HepG2 (cell line): ENCODE data around the gene NR5A2. TPM values are rescaled to one million over a fixed set of nuclear protein-coding genes. Genes with fewer than 3 reads are reported as not detected.
A peak's percentile ranks its signal among the peaks of the same experiment; 100 is the strongest.

Source experiments
- ATAC-seq: fragments of 200-7000 bp; cut with Tn5 transposase; 3 replicates; pipeline ENCODE4 v1.9.1; 2020; ENCODE audit warnings: mild to moderate bottlenecking, moderate library complexity
- BruUV-seq: library from RNA; stranded (reverse); fragments of 400-500 nt; replicated peaks from 2 replicates; lab custom pipeline; 2021; lab: Mats Ljungman, UMichigan
- CTCF ChIA-PET: fragments of 300-600 bp; formaldehyde crosslinking; extraction: SDS; loops from one replicate; lab custom pipeline; 2021; ENCODE audit warnings: low total read pairs, inconsistent platforms, low intra/inter-chr PET ratio; lab: Yijun Ruan, JAX
- POLR2A ChIA-PET: fragments of 350-600 bp; sonication (Branson Sonifier 250); formaldehyde crosslinking; loops from one replicate; lab custom pipeline; 2020; ENCODE audit warnings: antibody characterized with exemption, inconsistent platforms; lab: Yijun Ruan, JAX
- DNase-seq: peaks from one replicate; pipeline ENCODE4 v3.0.0-alpha.2; 2015; ENCODE audit warnings: low spot score
- FAIRE-seq: peaks from 3 replicates; lab custom pipeline; 2011; peaks lifted over from hg19 to GRCh38; lab: Jason Lieb, UNC
- H2AFZ ChIP-seq: one replicate; pipeline ENCODE4 v1.6.1; 2011; ENCODE audit warnings: low read length, inconsistent platforms
- H3K27ac ChIP-seq: fragments of 300-600 bp; 3 replicates; pipeline ENCODE4 v1.8.0; 2011; ENCODE audit warnings: mixed run types, mild to moderate bottlenecking, mixed read lengths, low read length, inconsistent platforms; ENCODE audit not compliant: insufficient read depth; ENCODE audit errors: extremely low read length
- H3K27me3 ChIP-seq, 2 experiments: fragments of 200-600 bp in 1 of 2; 2 replicates in 1 of 2; 3 replicates in 1 of 2; pipeline versions ENCODE4 v1.6.0 to v1.8.0; 2011; ENCODE audit warnings: low read length in 2 of 2, mild to moderate bottlenecking in 2 of 2, moderate library complexity in 2 of 2, inconsistent platforms in 1 of 2; ENCODE audit not compliant: insufficient read depth in 2 of 2, control insufficient read depth in 1 of 2
- H3K36me3 ChIP-seq, 2 experiments: fragments of 200-600 bp in 1 of 2; replicated peaks in 1 of 2; 2 replicates in 1 of 2; 3 replicates in 1 of 2; pipeline versions ENCODE4 v1.5.1 to v1.8.0; 2011; ENCODE audit warnings: low read length in 2 of 2, inconsistent platforms in 1 of 2; ENCODE audit not compliant: insufficient read depth in 2 of 2, control insufficient read depth in 1 of 2
- H3K4me1 ChIP-seq: 2 replicates; pipeline ENCODE4 v1.5.1; 2012; ENCODE audit warnings: low read length, inconsistent platforms; ENCODE audit not compliant: insufficient read depth
- H3K4me2 ChIP-seq: 2 replicates; pipeline ENCODE4 v1.6.0; 2011; ENCODE audit warnings: low read depth, low read length, inconsistent platforms
- H3K4me3 ChIP-seq, 3 experiments: fragments of 200-600 bp in 1 of 3; sonication (generic), shearing (Covaris generic) in 1 of 3; replicated peaks in 1 of 3; 2 replicates each; pipeline ENCODE4 v1.5.1; 2011 to 2016; ENCODE audit warnings: low read length in 3 of 3, inconsistent platforms in 2 of 3, low read depth in 2 of 3, mild to moderate bottlenecking in 2 of 3, control low read depth in 1 of 3, mixed read lengths in 1 of 3; ENCODE audit not compliant: insufficient read depth in 1 of 3
- H3K79me2 ChIP-seq: one replicate; pipeline ENCODE4 v1.6.1; 2011; ENCODE audit warnings: low read length, inconsistent platforms; ENCODE audit not compliant: insufficient read depth
- H3K9ac ChIP-seq: 2 replicates; pipeline ENCODE4 v1.6.0; 2011; ENCODE audit warnings: mild to moderate bottlenecking, low read depth, low read length, inconsistent platforms; ENCODE audit not compliant: insufficient read depth
- H3K9me3 ChIP-seq: 2 replicates; pipeline ENCODE4 v1.5.1; 2012; ENCODE audit warnings: mild to moderate bottlenecking, low read length
- H4K20me1 ChIP-seq: 2 replicates; pipeline ENCODE4 v1.6.0; 2011; ENCODE audit warnings: inconsistent platforms, mild to moderate bottlenecking, low read length, moderate library complexity; ENCODE audit not compliant: insufficient read depth
- AGO2 ChIP-seq: fragments of 200-400 bp; formaldehyde crosslinking; optimal IDR thresholded peaks from 2 replicates; pipeline ENCODE3; 2017; ENCODE audit warnings: mild to moderate bottlenecking, low read depth, low read length, moderate library complexity
- ATF7 ChIP-seq, 2 experiments: fragments of 450-650 bp in 1 of 2; sonication (generic) in 1 of 2; formaldehyde crosslinking in 1 of 2; IDR thresholded peaks; 2 replicates each; pipeline versions ENCODE4 v1.4.0 to v1.6.1; 2016 to 2020; ENCODE audit warnings: antibody characterized with exemption in 1 of 2, mild to moderate bottlenecking in 1 of 2, missing genetic modification reagents in 1 of 2
- DRAP1 ChIP-seq: IDR thresholded peaks from 2 replicates; pipeline ENCODE4 v1.6.1; 2016; ENCODE audit warnings: missing genetic modification reagents, missing compliant biosample characterization
- EZH2 ChIP-seq: conservative IDR thresholded peaks from 2 replicates; pipeline ENCODE4 v1.6.1; 2012; ENCODE audit warnings: mild to moderate bottlenecking, low read depth, low read length, moderate library complexity
- HMGXB4 ChIP-seq, 2 experiments: sonication (generic) in 1 of 2; formaldehyde crosslinking in 1 of 2; IDR thresholded peaks; 2 replicates each; pipeline versions ENCODE4 v1.4.0 to v1.6.1; 2018 to 2020; ENCODE audit warnings: missing genetic modification reagents in 2 of 2, borderline replicate concordance in 1 of 2, low read depth in 1 of 2, mild to moderate bottlenecking in 1 of 2, missing biosample characterization in 1 of 2
- MED13 ChIP-seq: sonication (generic); formaldehyde crosslinking; IDR thresholded peaks from 2 replicates; pipeline ENCODE4 v1.5.0; 2020; ENCODE audit warnings: missing genetic modification reagents
- TBP ChIP-seq: sonication (generic); formaldehyde crosslinking; IDR thresholded peaks from 2 replicates; pipeline ENCODE4 v1.5.0; 2020; ENCODE audit warnings: missing genetic modification reagents
- ZBTB21 ChIP-seq: sonication (generic); formaldehyde crosslinking; IDR thresholded peaks from 2 replicates; pipeline ENCODE4 v1.4.0; 2020; ENCODE audit warnings: missing genetic modification reagents
- ZNF251 ChIP-seq: sonication (generic); formaldehyde crosslinking; IDR thresholded peaks from 2 replicates; pipeline ENCODE4 v1.9.0; 2021; ENCODE audit warnings: mild to moderate bottlenecking, missing genetic modification reagents
- ZNF501 ChIP-seq: sonication (generic); formaldehyde crosslinking; IDR thresholded peaks from 2 replicates; pipeline ENCODE4 v1.5.1; 2020; ENCODE audit warnings: mild to moderate bottlenecking, moderate library complexity, missing genetic modification reagents
- ZNF615 ChIP-seq: sonication (generic); formaldehyde crosslinking; IDR thresholded peaks from 2 replicates; pipeline ENCODE4 v1.5.0; 2020; ENCODE audit warnings: mild to moderate bottlenecking, missing genetic modification reagents, borderline replicate concordance
- ZNF761 ChIP-seq: sonication (generic); formaldehyde crosslinking; conservative IDR thresholded peaks from 2 replicates; pipeline ENCODE4 v1.4.0; 2020; ENCODE audit warnings: mild to moderate bottlenecking, missing genetic modification reagents
- ZNF775 ChIP-seq: sonication (generic); formaldehyde crosslinking; IDR thresholded peaks from 2 replicates; pipeline ENCODE4 v1.4.0; 2020; ENCODE audit warnings: missing genetic modification reagents, mild to moderate bottlenecking, moderate library complexity, borderline replicate concordance
- ZNF781 ChIP-seq: sonication (generic); formaldehyde crosslinking; IDR thresholded peaks from 2 replicates; pipeline ENCODE4 v1.5.1; 2020; ENCODE audit warnings: borderline replicate concordance, mild to moderate bottlenecking, missing genetic modification reagents; ENCODE audit errors: not compliant biosample characterization
- WGBS: methylation state at CpG from one replicate; pipeline ENCODE4 v1.1.6; 2017; ENCODE audit warnings: low lambda C conversion rate; 5-methylcytosine and 5-hydroxymethylcytosine counted together
- in situ Hi-C: cut with HindIII; loops from 2 replicates; pipeline ENCODE4 v1.10.0; 2017; ENCODE audit warnings: low pct_unique_long_range_greater_than_20kb; ENCODE audit not compliant: extremely low pct_ligation_motif_present
- intact Hi-C: fragments of 100-400 bp; cut with micrococcal nuclease; formaldehyde crosslinking; loops from one replicate; pipeline ENCODE4 v1.10.0; 2022; ENCODE audit not compliant: unreplicated experiment
- polyA plus RNA-seq, 8 experiments: library from polyadenylated mRNA; depleted of rRNA in 3 of 8; stranded (reverse) in 7 of 8; unstranded in 1 of 8; fragments of >200 nt; fragmentation: Illumina TruSeq in 4 of 8; extraction: Trizol in 4 of 8; gene quantifications; 2 replicates each; pipeline versions ENCODE4 v1.2.1 to v1.2.3, GENCODE V29; 2011 to 2016; ENCODE audit warnings: low read depth in 4 of 8, missing spikeins in 1 of 8, mixed read lengths in 1 of 8; ENCODE audit not compliant: insufficient read depth in 1 of 8
- total RNA-seq, 5 experiments: library from RNA; depleted of rRNA; stranded (reverse); fragments of >200 nt; fragmentation: Illumina TruSeq; extraction: Trizol; gene quantifications; 2 replicates each; pipeline ENCODE4 v1.2.3, GENCODE V29; 2016; ENCODE audit warnings: low read depth in 1 of 5
- TF ChIP-seq, protein P1 (sequence below): sonication (generic); formaldehyde crosslinking; IDR thresholded peaks from 2 replicates; pipeline ENCODE4 v1.4.0; 2020; ENCODE audit warnings: mild to moderate bottlenecking, missing genetic modification reagents

Gene NR5A2
- total and polyA plus RNA-seq, 2 of the 13 experiments (the other 11 are each of a cell fraction or from before 2014, with no cell fraction given): 0.24 to 2.8 TPM

GRCh38 chr1:200147742-200148141, 120.2 kb downstream of the NR5A2 start:
- BruUV-seq: no TSS peak
- Histone ChIP-seq H3K36me3 (no peaks in the 10 kb centered on the region), H3K27me3 (no peaks in the 10 kb centered on the region), H3K4me3 (no peak overlapping the region), H3K9me3 (no peaks in the 10 kb centered on the region), H2AFZ (no peak overlapping the region), H3K79me2 (no peaks in the 10 kb centered on the region), H4K20me1 (no peaks in the 10 kb centered on the region), H3K4me1 (no peaks in the 10 kb centered on the region), H3K27ac (no peak overlapping the region), H3K9ac (no peak overlapping the region), H3K4me2 (no peak overlapping the region)
- no peak for DNase-seq
- FAIRE-seq: no peak
- intact Hi-C loops: no loop called here
- ChIA-PET CTCF (no interaction called here), POLR2A (no interaction called here)
- in situ Hi-C loops: no loop called here
- 97% methylated on average over 13 of the region's 40 CpGs for WGBS
- TF ChIP-seq DRAP1 (CRISPR knock-in tag) (no peak), AGO2 (peak; percentile 20)
- ATAC-seq: no peak

- FAIRE-seq (no peak), DNase-seq (no peak), ATAC-seq (no peak)
- Histone ChIP-seq H3K9me3 (no peaks in the 10 kb centered on the region), H3K9ac (no peak overlapping the region), H3K79me2 (no peaks in the 10 kb centered on the region), H3K4me1 (no peaks in the 10 kb centered on the region), H2AFZ (no peak overlapping the region), H4K20me1 (no peaks in the 10 kb centered on the region), H3K4me2 (no peak overlapping the region), H3K4me3 (no peak overlapping the region), H3K36me3 (no peaks in the 10 kb centered on the region), H3K27ac (no peak overlapping the region), H3K27me3 (no peaks in the 10 kb centered on the region)
- CTCF ChIA-PET: no interaction called here
- no TSS peak for BruUV-seq
- POLR2A ChIA-PET: no interaction called here
- no peak for TF ChIP-seq ATF7 (IDR thresholded peaks at IDR 0.05)
- no peak for TF ChIP-seq ATF7 (CRISPR knock-in tag; IDR thresholded peaks at IDR 0.05)
- no peak for TF ChIP-seq EZH2
- TF ChIP-seq ZBTB21: no peak
- TF ChIP-seq ZNF251 (CRISPR knock-in tag): no peak
- no peak for TF ChIP-seq HMGXB4 (CRISPR knock-in tag; IDR thresholded peaks at IDR 0.05; ENCODE audit: borderline replicate concordance in 1 of 2, low read depth in 1 of 2)
- TF ChIP-seq, protein P1, sequence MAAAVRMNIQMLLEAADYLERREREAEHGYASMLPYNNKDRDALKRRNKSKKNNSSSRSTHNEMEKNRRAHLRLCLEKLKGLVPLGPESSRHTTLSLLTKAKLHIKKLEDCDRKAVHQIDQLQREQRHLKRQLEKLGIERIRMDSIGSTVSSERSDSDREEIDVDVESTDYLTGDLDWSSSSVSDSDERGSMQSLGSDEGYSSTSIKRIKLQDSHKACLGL (CRISPR knock-in tag): no peak
- TF ChIP-seq MED13 (CRISPR knock-in tag): no peak
- no peak for TF ChIP-seq ZNF501
- no peak for TF ChIP-seq ZNF775 (CRISPR knock-in tag)
- no peak for TF ChIP-seq ZNF761 (CRISPR knock-in tag)
- no peak for TF ChIP-seq ZNF781 (CRISPR knock-in tag)
- TF ChIP-seq TBP (CRISPR knock-in tag): no peak
- no peak for TF ChIP-seq ZNF615 (CRISPR knock-in tag)
- intact Hi-C loops (no loop called here), in situ Hi-C loops (no loop called here)
Measured at GRCh38 chr1:200150006-200150405, 122.5 kb downstream of the NR5A2 start.
